OCI-LY7 (cell line): ENCODE results near the gene STARD3. TPM values are rescaled to one million over a fixed set of nuclear protein-coding genes. Genes with fewer than 3 reads are reported as not detected.

Experiments
- BruUV-seq: library from RNA; stranded (reverse); fragments of 400-500 nt; replicated peaks from 2 replicates; lab custom pipeline; 2021; lab: Mats Ljungman, UMichigan
- CTCF ChIA-PET: fragments of 300-600 bp; sonication (Branson Sonifier 250); formaldehyde crosslinking; loops from one replicate; lab custom pipeline; 2022; ENCODE audit warnings: antibody characterized with exemption; ENCODE audit not compliant: unreplicated experiment; lab: Charles Lee
- POLR2A ChIA-PET: fragments of 300-600 bp; sonication (Branson Sonifier 250); formaldehyde crosslinking; loops from one replicate; lab custom pipeline; 2022; ENCODE audit warnings: antibody characterized with exemption; lab: Charles Lee
- DNase-seq: peaks from one replicate; pipeline ENCODE4 v3.0.0-alpha.2; 2015; ENCODE audit warnings: low spot score
- H2AFZ ChIP-seq: fragments of 200-600 bp; sonication (generic), shearing (Covaris generic); 2 replicates; pipeline ENCODE4 v1.6.1; 2014; ENCODE audit warnings: mild to moderate bottlenecking, antibody characterized with exemption, low read length, moderate library complexity
- H3K27ac ChIP-seq: fragments of 200-600 bp; sonication (generic); 2 replicates; pipeline ENCODE4 v1.5.1; 2014; ENCODE audit warnings: mixed run types, low read depth, mild to moderate bottlenecking, moderate library complexity, low read length, inconsistent platforms; ENCODE audit not compliant: poor library complexity, severe bottlenecking
- H3K36me3 ChIP-seq: fragments of 200-600 bp; sonication (generic); 2 replicates; pipeline ENCODE4 v1.6.1; 2014; ENCODE audit warnings: mild to moderate bottlenecking, antibody characterized with exemption, low read length, moderate library complexity, mixed read lengths; ENCODE audit not compliant: insufficient read depth
- H3K4me1 ChIP-seq: fragments of 200-600 bp; sonication (generic); 2 replicates; pipeline ENCODE4 v1.5.1; 2014; ENCODE audit warnings: mild to moderate bottlenecking, low read length; ENCODE audit not compliant: insufficient read depth, poor library complexity, severe bottlenecking
- H3K4me2 ChIP-seq: fragments of 200-600 bp; sonication (generic); 2 replicates; pipeline ENCODE4 v1.6.1; 2014; ENCODE audit warnings: mild to moderate bottlenecking, low read length
- H3K4me3 ChIP-seq: fragments of 200-600 bp; sonication (generic); 2 replicates; pipeline ENCODE4 v1.5.1; 2014; ENCODE audit warnings: mild to moderate bottlenecking, low read depth, low read length; ENCODE audit not compliant: poor library complexity, severe bottlenecking
- H3K79me2 ChIP-seq: fragments of 200-600 bp; sonication (generic); 2 replicates; pipeline ENCODE4 v1.6.1; 2016; ENCODE audit warnings: low read depth, mild to moderate bottlenecking, low read length, moderate library complexity, mixed read lengths; ENCODE audit not compliant: insufficient read depth
- H3K9me2 ChIP-seq: fragments of 200-600 bp; sonication (generic); 2 replicates; pipeline ENCODE4 v1.6.1; 2016; ENCODE audit warnings: mild to moderate bottlenecking, low read length, mixed read lengths; ENCODE audit not compliant: insufficient read depth
- H3K9me3 ChIP-seq: fragments of 200-600 bp; sonication (generic); 2 replicates; pipeline ENCODE4 v1.6.1; 2014; ENCODE audit warnings: mild to moderate bottlenecking, mixed run types, low read length, mixed read lengths
- H4K20me1 ChIP-seq: fragments of 200-600 bp; sonication (generic); 2 replicates; pipeline ENCODE4 v1.6.1; 2014; ENCODE audit warnings: mild to moderate bottlenecking, antibody characterized with exemption, low read length, moderate library complexity, mixed read lengths; ENCODE audit not compliant: insufficient read depth
- EZH2phosphoT487 ChIP-seq: fragments of 200-600 bp; sonication (generic); IDR thresholded peaks from 2 replicates; pipeline ENCODE4 v1.6.1; 2018; ENCODE audit warnings: low read depth, borderline replicate concordance, mild to moderate bottlenecking, mixed run types, antibody characterized with exemption, low read length, moderate library complexity, mixed read lengths
- intact Hi-C: fragments of 100-400 bp; cut with micrococcal nuclease; formaldehyde crosslinking; loops from one replicate; pipeline ENCODE4 v1.10.0; 2022; ENCODE audit not compliant: unreplicated experiment
- total RNA-seq, 2 experiments: library from RNA; depleted of rRNA in 1 of 2; stranded (reverse); fragments of >200 nt in 1 of 2; shearing (Covaris generic) in 1 of 2; gene quantifications; 2 replicates each; pipeline ENCODE4 v1.2.3, GENCODE V29; 2014 to 2022
- TF ChIP-seq, protein P1 (sequence below): fragments of 200-600 bp; sonication (generic); conservative IDR thresholded peaks from 2 replicates; pipeline ENCODE4 v1.5.1; 2014; ENCODE audit warnings: mild to moderate bottlenecking, antibody characterized with exemption, low read length, moderate library complexity, mixed read lengths

STARD3 gene
- total RNA-seq, 2 experiments from 2014 or later, result 36.5 to 54.2 TPM

GRCh38 chr17:39640591-39641031 lies 3.7 kb downstream of the STARD3 start:
- Histone ChIP-seq H3K4me1 (peaks cover 26% of the 10 kb centered on the region), H2AFZ (no peak overlapping the region), H3K79me2 (peaks cover 20% of the 10 kb centered on the region), H3K4me3 (no peak overlapping the region), H3K4me2 (peak overlapping the region; percentile 20; the same call in 1 of the 2 replicates), H3K9me2 (no peaks in the 10 kb centered on the region), H4K20me1 (peaks cover 8% of the 10 kb centered on the region; the same call in 1 of the 2 replicates), H3K27ac (no peak overlapping the region), H3K9me3 (no peaks in the 10 kb centered on the region), H3K36me3 (no peaks in the 10 kb centered on the region)
- ChIA-PET POLR2A (no interaction called here), CTCF (interaction anchor here (1.1 kb wide), 1 partner anchor 10 kb away, joined by 3 read pairs; no protein-coding TSS in a partner anchor)
- no TSS peak for BruUV-seq
- intact Hi-C loops, result no loop called here
- TF ChIP-seq, protein P1, sequence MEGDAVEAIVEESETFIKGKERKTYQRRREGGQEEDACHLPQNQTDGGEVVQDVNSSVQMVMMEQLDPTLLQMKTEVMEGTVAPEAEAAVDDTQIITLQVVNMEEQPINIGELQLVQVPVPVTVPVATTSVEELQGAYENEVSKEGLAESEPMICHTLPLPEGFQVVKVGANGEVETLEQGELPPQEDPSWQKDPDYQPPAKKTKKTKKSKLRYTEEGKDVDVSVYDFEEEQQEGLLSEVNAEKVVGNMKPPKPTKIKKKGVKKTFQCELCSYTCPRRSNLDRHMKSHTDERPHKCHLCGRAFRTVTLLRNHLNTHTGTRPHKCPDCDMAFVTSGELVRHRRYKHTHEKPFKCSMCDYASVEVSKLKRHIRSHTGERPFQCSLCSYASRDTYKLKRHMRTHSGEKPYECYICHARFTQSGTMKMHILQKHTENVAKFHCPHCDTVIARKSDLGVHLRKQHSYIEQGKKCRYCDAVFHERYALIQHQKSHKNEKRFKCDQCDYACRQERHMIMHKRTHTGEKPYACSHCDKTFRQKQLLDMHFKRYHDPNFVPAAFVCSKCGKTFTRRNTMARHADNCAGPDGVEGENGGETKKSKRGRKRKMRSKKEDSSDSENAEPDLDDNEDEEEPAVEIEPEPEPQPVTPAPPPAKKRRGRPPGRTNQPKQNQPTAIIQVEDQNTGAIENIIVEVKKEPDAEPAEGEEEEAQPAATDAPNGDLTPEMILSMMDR, result no peak
- TF ChIP-seq EZH2phosphoT487, result no peak
- no peak for DNase-seq

DNA sequence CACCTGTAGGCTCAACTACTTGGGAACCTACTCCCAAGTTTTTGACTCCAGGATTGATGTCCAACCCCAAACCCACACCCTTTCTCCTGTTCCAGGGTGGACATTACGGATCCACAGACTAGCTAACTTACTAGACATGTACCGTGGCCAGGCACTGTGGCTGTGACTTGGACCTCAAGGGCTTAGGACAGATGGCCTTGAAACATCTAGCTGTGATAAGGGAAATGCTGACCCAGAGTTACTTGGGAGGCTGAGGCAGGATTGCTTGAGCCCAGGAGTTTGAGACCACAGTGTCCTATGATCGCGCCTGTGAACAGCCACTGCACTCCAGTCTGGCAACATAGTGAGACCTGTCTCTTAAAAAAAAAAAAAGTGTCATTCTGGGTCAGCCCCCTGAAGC lies 4.2 kb downstream of the STARD3 start:
- intact Hi-C loops, result no loop called here
- no peaks in the 10 kb centered on the region for H3K9me3 ChIP-seq
- peaks cover under 1% of the 10 kb centered on the region; the same call in 1 of the 2 replicates for H3K36me3 ChIP-seq
- peaks cover 21% of the 10 kb centered on the region for H3K4me1 ChIP-seq
- no peak overlapping the region for H3K4me2 ChIP-seq
- BruUV-seq, result no TSS peak
- DNase-seq, result no peak
- no peak overlapping the region for H2AFZ ChIP-seq
- peaks cover 8% of the 10 kb centered on the region; the same call in 1 of the 2 replicates for H4K20me1 ChIP-seq
- ChIA-PET CTCF (no interaction called here), POLR2A (no interaction called here)
- no peak for TF ChIP-seq EZH2phosphoT487
- TF ChIP-seq, protein P1, result no peak
- H3K79me2 ChIP-seq, result peaks cover 20% of the 10 kb centered on the region
- H3K4me3 ChIP-seq, result no peak overlapping the region
- H3K27ac ChIP-seq, result no peak overlapping the region
- no peaks in the 10 kb centered on the region for H3K9me2 ChIP-seq

- TF ChIP-seq EZH2phosphoT487, result no peak
- TF ChIP-seq, protein P1, result no peak
- Histone ChIP-seq H3K9me3 (no peaks in the 10 kb centered on the region), H4K20me1 (peaks cover 8% of the 10 kb centered on the region; the same call in 1 of the 2 replicates), H3K36me3 (peaks cover 5% of the 10 kb centered on the region; the same call in 1 of the 2 replicates), H3K27ac (no peak overlapping the region), H3K4me2 (no peak overlapping the region), H3K4me1 (peaks cover 16% of the 10 kb centered on the region), H3K79me2 (peaks cover 20% of the 10 kb centered on the region), H3K9me2 (no peaks in the 10 kb centered on the region), H2AFZ (no peak overlapping the region), H3K4me3 (no peak overlapping the region)
- no peak for DNase-seq
- intact Hi-C loops, result no loop called here
- CTCF ChIA-PET, result no interaction called here
- no TSS peak for BruUV-seq
- POLR2A ChIA-PET, result no interaction called here
Observed at GRCh38 chr17:39641883-39642282, 4.9 kb downstream of the STARD3 start.
